ENCODE measurements around the gene HLA-DMB.

The HLA-DMB gene

GRCh38 chr6:32905078-32905477 is 35.8 kb downstream of the HLA-DMB start:
- DNase-seq = no peak

- no peak for DNase-seq
Measured at GRCh38 chr6:32903952-32904351, 36.9 kb downstream of the HLA-DMB start.

GRCh38 chr6:32895006-32895345 is 45.9 kb downstream of the HLA-DMB start:
- DNase-seq = no peak

GRCh38 chr6:32894085-32895005 is 46.5 kb downstream of the HLA-DMB start:
- peak; percentile 41 for DNase-seq

GRCh38 chr6:32890831-32891230 is 50.0 kb downstream of the HLA-DMB start:
- DNase-seq = no peak

- no peak for DNase-seq
Measured at GRCh38 chr6:32889533-32889932, 51.3 kb downstream of the HLA-DMB start.

- no peak for DNase-seq
Measured at GRCh38 chr6:32888576-32888975, 52.3 kb downstream of the HLA-DMB start.

GRCh38 chr6:32887616-32888015 is 53.2 kb downstream of the HLA-DMB start:
- no peak for DNase-seq

- no peak for DNase-seq
Measured at GRCh38 chr6:32886681-32887383, 54.0 kb downstream of the HLA-DMB start.

- no peak for DNase-seq
Measured at GRCh38 chr6:32885698-32886286, 55.0 kb downstream of the HLA-DMB start.

All from SIG-M5 (cell line).